ENCODE measurements around the gene ZNF83. TPM values are rescaled to one million over a fixed set of nuclear protein-coding genes. Genes with fewer than 3 reads are reported as not detected.

ZNF83 gene
- total RNA-seq, 1 donor from 2014 or later, result 132 TPM

DNA sequence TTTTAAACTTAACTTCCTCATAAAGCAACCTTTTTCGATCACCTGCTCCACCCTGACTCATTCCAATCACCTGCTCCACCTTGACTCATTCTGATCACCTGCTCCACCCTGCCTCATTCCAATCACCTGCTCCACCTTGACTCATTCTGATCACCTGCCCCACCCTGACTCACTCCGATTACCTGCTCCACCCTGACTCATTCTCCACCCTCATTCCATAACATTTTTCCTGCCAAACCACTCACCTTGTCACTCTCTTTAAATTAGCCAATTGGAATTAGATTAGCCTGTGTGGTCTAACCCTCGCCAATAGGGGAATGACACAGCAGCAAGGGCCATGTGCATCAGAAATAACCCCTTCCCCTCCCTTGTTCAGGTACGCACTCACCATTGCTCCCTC, 31.9 kb upstream of the ZNF83 start:
- FAIRE-seq (peak; percentile 92), DNase-seq (ENCODE audit: low read depth) (peak; percentile 92)
- H3K36me3 ChIP-seq (ENCODE audit: control insufficient read depth, insufficient read depth, low read length), result no peaks in the 10 kb centered on the region

DNA sequence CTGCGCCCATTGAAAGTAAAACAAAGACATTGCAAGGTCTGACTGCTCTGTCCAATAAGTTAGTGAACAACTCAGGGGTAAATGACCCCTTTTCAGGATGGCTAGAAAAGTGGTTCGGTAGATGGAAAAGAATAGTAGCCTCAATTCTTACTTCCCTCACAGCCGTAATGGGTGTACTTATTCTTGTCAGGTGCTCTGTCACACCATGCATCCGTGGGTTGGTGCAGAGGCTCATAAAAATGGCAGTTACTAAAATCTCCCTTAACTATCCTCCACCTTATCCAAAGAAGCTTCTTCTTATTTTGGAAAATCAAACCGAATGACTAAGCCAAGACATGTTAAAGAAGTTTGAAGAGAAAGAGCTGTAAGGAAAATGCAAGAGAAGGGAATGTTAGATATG, 31.4 kb upstream of the ZNF83 start:
- Histone ChIP-seq H3K4me3 (ENCODE audit: low read depth, low read length) (no peak overlapping the region), H3K27me3 (ENCODE audit: control insufficient read depth, insufficient read depth, low read length) (no peaks in the 10 kb centered on the region), H3K36me3 (ENCODE audit: control insufficient read depth, insufficient read depth, low read length) (no peaks in the 10 kb centered on the region)
- TF ChIP-seq, protein P1, sequence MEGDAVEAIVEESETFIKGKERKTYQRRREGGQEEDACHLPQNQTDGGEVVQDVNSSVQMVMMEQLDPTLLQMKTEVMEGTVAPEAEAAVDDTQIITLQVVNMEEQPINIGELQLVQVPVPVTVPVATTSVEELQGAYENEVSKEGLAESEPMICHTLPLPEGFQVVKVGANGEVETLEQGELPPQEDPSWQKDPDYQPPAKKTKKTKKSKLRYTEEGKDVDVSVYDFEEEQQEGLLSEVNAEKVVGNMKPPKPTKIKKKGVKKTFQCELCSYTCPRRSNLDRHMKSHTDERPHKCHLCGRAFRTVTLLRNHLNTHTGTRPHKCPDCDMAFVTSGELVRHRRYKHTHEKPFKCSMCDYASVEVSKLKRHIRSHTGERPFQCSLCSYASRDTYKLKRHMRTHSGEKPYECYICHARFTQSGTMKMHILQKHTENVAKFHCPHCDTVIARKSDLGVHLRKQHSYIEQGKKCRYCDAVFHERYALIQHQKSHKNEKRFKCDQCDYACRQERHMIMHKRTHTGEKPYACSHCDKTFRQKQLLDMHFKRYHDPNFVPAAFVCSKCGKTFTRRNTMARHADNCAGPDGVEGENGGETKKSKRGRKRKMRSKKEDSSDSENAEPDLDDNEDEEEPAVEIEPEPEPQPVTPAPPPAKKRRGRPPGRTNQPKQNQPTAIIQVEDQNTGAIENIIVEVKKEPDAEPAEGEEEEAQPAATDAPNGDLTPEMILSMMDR (IDR thresholded peaks at IDR 0.05; ENCODE audit: insufficient read depth, low read length, severe bottlenecking), result no peak
- FAIRE-seq (no peak), DNase-seq (ENCODE audit: low read depth) (no peak)

More for the DNA sequence above, 31.9 kb upstream of the ZNF83 start:
- H3K27me3 ChIP-seq (ENCODE audit: control insufficient read depth, insufficient read depth, low read length), result no peaks in the 10 kb centered on the region
- TF ChIP-seq, protein P1 (IDR thresholded peaks at IDR 0.05; ENCODE audit: insufficient read depth, low read length, severe bottlenecking), result no peak
- no peak overlapping the region for H3K4me3 ChIP-seq (ENCODE audit: low read depth, low read length)

DNA sequence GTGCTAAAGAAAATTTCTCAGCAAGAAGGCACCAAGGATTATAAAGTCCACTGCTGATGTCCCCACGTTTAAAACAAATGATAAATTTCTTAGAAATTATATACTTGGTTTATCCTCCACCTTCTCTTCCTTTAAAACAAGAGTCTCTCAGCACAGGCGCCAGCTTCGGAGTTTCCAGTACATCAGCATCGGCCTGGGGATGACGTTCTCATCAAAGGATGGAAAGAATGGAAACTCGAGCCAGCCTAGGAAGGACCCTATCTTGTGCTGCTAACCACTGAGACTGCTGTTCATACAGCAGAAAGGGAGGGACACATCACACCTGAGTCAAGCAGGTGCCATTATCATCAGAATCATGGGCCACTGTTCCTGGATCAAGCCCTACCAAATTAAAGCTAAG, 29.8 kb upstream of the ZNF83 start:
- Histone ChIP-seq H3K36me3 (ENCODE audit: control insufficient read depth, insufficient read depth, low read length) (no peaks in the 10 kb centered on the region), H3K27me3 (ENCODE audit: control insufficient read depth, insufficient read depth, low read length) (no peaks in the 10 kb centered on the region), H3K4me3 (ENCODE audit: low read depth, low read length) (no peak overlapping the region)
- TF ChIP-seq, protein P1 (IDR thresholded peaks at IDR 0.05; ENCODE audit: insufficient read depth, low read length, severe bottlenecking), result no peak
- DNase-seq (ENCODE audit: low read depth) (no peak), FAIRE-seq (no peak)

DNA sequence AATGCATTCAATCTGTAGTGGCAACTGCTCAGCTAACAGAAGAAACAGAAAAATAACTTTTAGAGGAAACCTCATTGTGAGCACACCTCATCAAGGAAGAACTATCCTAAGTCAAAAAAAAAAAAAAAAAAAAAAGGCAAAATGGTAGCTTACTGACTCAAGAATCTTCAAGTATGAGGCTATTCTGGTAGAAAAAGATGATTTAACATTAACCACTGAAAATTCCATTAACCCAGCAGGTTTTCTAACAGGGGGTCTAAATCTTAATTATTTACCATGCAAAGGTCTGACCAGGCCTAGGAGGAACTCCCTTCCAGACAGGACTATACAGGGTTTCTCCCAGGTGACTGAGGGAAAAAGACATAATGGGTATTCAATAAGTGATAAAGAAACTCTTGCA, 28.4 kb upstream of the ZNF83 start:
- Histone ChIP-seq H3K27me3 (ENCODE audit: control insufficient read depth, insufficient read depth, low read length) (no peaks in the 10 kb centered on the region), H3K36me3 (ENCODE audit: control insufficient read depth, insufficient read depth, low read length) (no peaks in the 10 kb centered on the region), H3K4me3 (ENCODE audit: low read depth, low read length) (no peak overlapping the region)
- TF ChIP-seq, protein P1 (IDR thresholded peaks at IDR 0.05; ENCODE audit: insufficient read depth, low read length, severe bottlenecking), result no peak
- DNase-seq (ENCODE audit: low read depth), result no peak
- no peak for FAIRE-seq

DNA sequence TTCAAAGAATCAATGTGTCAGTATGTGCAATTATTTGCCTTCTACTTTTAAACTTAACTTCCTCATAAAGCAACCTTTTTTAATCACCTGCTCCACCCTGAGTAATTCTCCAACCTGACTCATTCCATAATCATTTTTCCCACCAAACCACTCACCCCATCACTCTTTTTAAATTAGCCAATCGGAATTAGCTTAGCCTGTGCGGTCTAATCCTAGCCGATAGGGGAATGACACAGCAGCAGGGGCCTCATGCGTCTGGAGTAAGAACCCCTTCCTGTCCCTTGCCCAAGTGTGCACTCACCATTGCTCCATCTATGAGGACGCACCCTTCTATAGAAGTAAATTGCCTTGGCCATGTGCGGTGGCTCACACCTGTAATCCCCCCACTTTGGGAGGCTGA, 27.4 kb upstream of the ZNF83 start:
- Histone ChIP-seq H3K36me3 (ENCODE audit: control insufficient read depth, insufficient read depth, low read length) (no peaks in the 10 kb centered on the region), H3K27me3 (ENCODE audit: control insufficient read depth, insufficient read depth, low read length) (no peaks in the 10 kb centered on the region), H3K4me3 (ENCODE audit: low read depth, low read length) (no peak overlapping the region)
- TF ChIP-seq, protein P1 (IDR thresholded peaks at IDR 0.05; ENCODE audit: insufficient read depth, low read length, severe bottlenecking), result no peak
- FAIRE-seq, result no peak
- peak; percentile 78 for DNase-seq (ENCODE audit: low read depth)

DNA sequence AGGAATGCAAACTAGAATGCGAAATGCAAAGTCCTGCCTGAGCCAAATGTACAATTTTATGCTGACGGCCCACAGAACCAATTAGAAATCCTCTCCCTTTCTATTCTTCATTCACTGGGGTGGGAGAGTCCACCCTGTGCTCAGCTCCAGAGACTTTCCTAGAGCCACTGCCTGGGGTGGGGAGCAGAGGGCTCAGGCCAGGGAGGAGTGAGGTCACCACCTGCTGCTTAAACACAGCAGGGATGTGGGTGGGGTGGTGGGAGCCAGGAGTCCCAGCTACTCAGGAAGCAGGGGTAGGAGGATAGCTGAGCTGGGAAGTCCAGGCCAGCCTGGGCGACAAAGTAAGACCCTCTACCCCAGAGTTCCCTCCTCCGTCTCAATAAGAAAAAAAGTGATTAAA, 26.9 kb upstream of the ZNF83 start:
- TF ChIP-seq, protein P1 (IDR thresholded peaks at IDR 0.05; ENCODE audit: insufficient read depth, low read length, severe bottlenecking), result no peak
- FAIRE-seq (no peak), DNase-seq (ENCODE audit: low read depth) (no peak)
- Histone ChIP-seq H3K36me3 (ENCODE audit: control insufficient read depth, insufficient read depth, low read length) (peaks cover 2% of the 10 kb centered on the region), H3K4me3 (ENCODE audit: low read depth, low read length) (no peak overlapping the region), H3K27me3 (ENCODE audit: control insufficient read depth, insufficient read depth, low read length) (no peaks in the 10 kb centered on the region)

All from bronchial epithelial cell (primary cell).